NB4 (cell line): ENCODE data around the gene CEP20.

Experiments used
- DNase-seq: peaks from one replicate; pipeline ENCODE4 v3.0.0; 2010; ENCODE audit warnings: low read depth
- H3K4me3 ChIP-seq: one replicate; pipeline ENCODE4 v1.5.1; 2011; ENCODE audit warnings: mild to moderate bottlenecking, low read depth, low read length, moderate library complexity
- CTCF ChIP-seq: IDR thresholded peaks from one replicate; pipeline ENCODE4 v1.5.1; 2012; ENCODE audit warnings: low read depth, low read length
- MAX ChIP-seq: IDR thresholded peaks from 2 replicates; pipeline ENCODE4 v1.6.1; 2011; ENCODE audit warnings: low read depth, low read length
- MYC ChIP-seq: IDR thresholded peaks from 2 replicates; pipeline ENCODE4 v1.6.1; 2011; ENCODE audit warnings: low read depth, low read length
- POLR2A ChIP-seq: IDR thresholded peaks from 2 replicates; pipeline ENCODE4 v1.6.1; 2011; ENCODE audit warnings: mild to moderate bottlenecking; ENCODE audit not compliant: insufficient read length; ENCODE audit errors: extremely low read depth

Gene CEP20

DNA sequence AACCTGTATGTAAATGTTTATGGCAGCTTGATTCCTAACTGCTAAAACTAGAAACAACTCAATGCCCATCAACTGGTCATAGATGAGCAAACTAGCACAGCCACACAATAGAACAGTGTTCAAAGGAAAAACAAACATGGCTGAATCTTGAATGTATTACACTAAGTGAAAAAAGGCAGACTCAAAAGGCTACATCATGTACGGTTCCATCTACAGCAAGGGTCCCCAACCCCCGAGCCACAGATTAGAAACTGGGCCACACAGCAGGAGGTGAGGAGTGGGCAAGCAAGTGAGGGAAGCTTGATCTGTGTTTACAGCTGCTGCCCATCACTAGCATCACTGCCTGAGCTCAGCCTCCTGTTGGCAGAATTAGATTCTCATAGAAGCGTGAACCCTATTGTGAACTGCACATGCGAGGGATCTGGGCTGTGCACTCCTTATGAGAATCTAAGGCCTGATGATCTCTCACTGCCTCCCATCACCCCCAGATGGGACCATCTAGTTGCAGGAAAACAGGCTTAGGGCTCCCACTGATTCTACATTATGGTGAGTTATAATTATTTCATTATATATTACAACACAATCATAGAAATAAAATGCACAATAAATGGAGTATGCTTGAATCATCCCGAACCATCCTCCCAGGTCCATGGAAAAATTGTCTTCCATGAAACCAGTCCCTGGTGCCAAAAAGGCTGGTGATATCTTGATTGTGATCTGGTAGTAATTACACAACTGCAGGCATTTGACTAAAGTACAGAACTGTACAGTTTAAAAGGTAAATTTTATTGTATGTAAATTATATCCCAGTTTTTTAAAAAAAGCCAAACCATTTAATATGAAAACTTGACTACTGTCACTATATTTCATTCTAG is 7.7 kb downstream of the CEP20 start:
- DNase-seq: no peak
- H3K4me3 ChIP-seq: no peak overlapping the region
- TF ChIP-seq CTCF: no peak
- no peak for TF ChIP-seq MAX
- no peak for TF ChIP-seq MYC

GRCh38 chr16:15879255-15879811 is 9.1 kb downstream of the CEP20 start:
- no peak overlapping the region for H3K4me3 ChIP-seq
- DNase-seq: peak; percentile 25
- TF ChIP-seq POLR2A (no peak), CTCF (no peak), MYC (no peak), MAX (no peak)

GRCh38 chr16:15876503-15876902 is 11.9 kb downstream of the CEP20 start:
- TF ChIP-seq MYC (no peak), MAX (no peak), CTCF (no peak), POLR2A (no peak)
- H3K4me3 ChIP-seq: no peak overlapping the region
- DNase-seq: no peak

- peak; percentile 24 for DNase-seq
- TF ChIP-seq CTCF: peak; percentile 60
- TF ChIP-seq MAX: no peak
- H3K4me3 ChIP-seq: no peak overlapping the region
Observed at GRCh38 chr16:15874745-15875314, 13.6 kb downstream of the CEP20 start.

- no peak overlapping the region for H3K4me3 ChIP-seq
- no peak for DNase-seq
- TF ChIP-seq POLR2A: no peak
- TF ChIP-seq MAX: no peak
- TF ChIP-seq MYC: no peak
- no peak for TF ChIP-seq CTCF
Observed at GRCh38 chr16:15873737-15874136, 14.7 kb downstream of the CEP20 start.
